GM19240 (cell line): ENCODE measurements around the gene BDKRB2.

Experiments used
- DNase-seq: peaks from one replicate; pipeline ENCODE4 v3.0.0; 2011; ENCODE audit warnings: low spot score; ENCODE audit not compliant: insufficient read length

The BDKRB2 gene

GRCh38 chr14:96197969-96198368, 6.7 kb upstream of the BDKRB2 start:
- no peak for DNase-seq

GRCh38 chr14:96198430-96199130, 6.1 kb upstream of the BDKRB2 start:
- DNase-seq: no peak

- DNase-seq: no peak
Measured at GRCh38 chr14:96201157-96201556, 3.5 kb upstream of the BDKRB2 start.

- DNase-seq: no peak
Measured at GRCh38 chr14:96201965-96202364, 2.7 kb upstream of the BDKRB2 start.

- no peak for DNase-seq
Measured at GRCh38 chr14:96202441-96203094, 2.1 kb upstream of the BDKRB2 start.

GRCh38 chr14:96203116-96203515, 1.5 kb upstream of the BDKRB2 start:
- DNase-seq: no peak

- no peak for DNase-seq
Measured at GRCh38 chr14:96203635-96204034, 1.0 kb upstream of the BDKRB2 start.

- DNase-seq: no peak
Measured at GRCh38 chr14:96205059-96205977, 679 bp downstream of the BDKRB2 start.

GRCh38 chr14:96205978-96206360, 1.3 kb downstream of the BDKRB2 start:
- DNase-seq: no peak

GRCh38 chr14:96206461-96206860, 1.8 kb downstream of the BDKRB2 start:
- no peak for DNase-seq

- no peak for DNase-seq
Measured at GRCh38 chr14:96207686-96208085, 3.0 kb downstream of the BDKRB2 start.

GRCh38 chr14:96208739-96209138, 4.1 kb downstream of the BDKRB2 start:
- no peak for DNase-seq

GRCh38 chr14:96212140-96212539, 7.5 kb downstream of the BDKRB2 start:
- no peak for DNase-seq

GRCh38 chr14:96212896-96213295, 8.3 kb downstream of the BDKRB2 start:
- no peak for DNase-seq

- no peak for DNase-seq
Measured at GRCh38 chr14:96213871-96214465, 9.3 kb downstream of the BDKRB2 start.

GRCh38 chr14:96214793-96215192, 10.2 kb downstream of the BDKRB2 start:
- DNase-seq: no peak

- DNase-seq: no peak
Measured at GRCh38 chr14:96215452-96216244, 11.0 kb downstream of the BDKRB2 start.

- DNase-seq: no peak
Measured at GRCh38 chr14:96216627-96217026, 12.0 kb downstream of the BDKRB2 start.

GRCh38 chr14:96217376-96217913, 12.8 kb downstream of the BDKRB2 start:
- DNase-seq: no peak

- no peak for DNase-seq
Measured at GRCh38 chr14:96221109-96221650, 16.5 kb downstream of the BDKRB2 start.
